Common myeloid progenitor, CD34-positive (primary cell): Measurements from ENCODE around the gene SLC2A9.

ENCODE experiments used
- CTCF ChIA-PET: fragments of 350-600 bp; sonication (Branson Sonifier 250); formaldehyde crosslinking; loops from one replicate; lab custom pipeline; 2021; ENCODE audit warnings: antibody characterized with exemption; lab: Charles Lee
- POLR2A ChIA-PET: fragments of 350-600 bp; sonication (Branson Sonifier 250); formaldehyde crosslinking; loops from one replicate; lab custom pipeline; 2021; ENCODE audit warnings: antibody characterized with exemption; lab: Charles Lee
- DNase-seq, 3 donors: peaks; one replicate each; pipeline versions ENCODE4 v3.0.0 to v3.0.0-alpha.2; 2013
- H3K27ac ChIP-seq, 2 experiments: 1 replicate in 1 of 2; 2 replicates in 1 of 2; pipeline ENCODE4 v1.7.0; 2013; ENCODE audit warnings: inconsistent platforms in 2 of 2, low read length in 2 of 2, mild to moderate bottlenecking in 2 of 2, low read depth in 1 of 2, moderate library complexity in 1 of 2; ENCODE audit not compliant: severe bottlenecking in 2 of 2, insufficient read depth in 1 of 2, poor library complexity in 1 of 2
- H3K27me3 ChIP-seq, 5 experiments: replicated peaks in 2 of 5; 1 replicate in 3 of 5; 2 replicates in 2 of 5; pipeline versions ENCODE4 v1.6.1 to v1.7.0; 2013; ENCODE audit warnings: low read length in 4 of 5, mild to moderate bottlenecking in 2 of 5, moderate library complexity in 2 of 5, inconsistent platforms in 1 of 5; ENCODE audit not compliant: insufficient read depth in 5 of 5, control insufficient read depth in 4 of 5
- H3K36me3 ChIP-seq, 4 experiments: 1 replicate in 2 of 4; 2 replicates in 2 of 4; pipeline versions ENCODE4 v1.6.1 to v1.7.0; 2013; ENCODE audit warnings: low read length in 3 of 4, control low read depth in 1 of 4, mild to moderate bottlenecking in 1 of 4; ENCODE audit not compliant: control insufficient read depth in 4 of 4, insufficient read depth in 4 of 4
- H3K4me1 ChIP-seq, 4 experiments: 1 replicate in 3 of 4; 2 replicates in 1 of 4; pipeline versions ENCODE4 v1.6.1 to v1.7.1; 2013; ENCODE audit warnings: low read length in 3 of 4, mild to moderate bottlenecking in 3 of 4, control low read depth in 1 of 4, inconsistent platforms in 1 of 4, moderate library complexity in 1 of 4; ENCODE audit not compliant: control insufficient read depth in 4 of 4, insufficient read depth in 4 of 4; ENCODE audit errors: control extremely low read depth in 1 of 4
- H3K4me3 ChIP-seq, 7 experiments: 1 replicate in 4 of 7; 2 replicates in 3 of 7; pipeline versions ENCODE4 v1.5.1 to v1.7.0; 2013; ENCODE audit warnings: mild to moderate bottlenecking in 7 of 7, low read length in 6 of 7, moderate library complexity in 6 of 7, inconsistent platforms in 2 of 7, low read depth in 2 of 7, control low read depth in 1 of 7; ENCODE audit not compliant: insufficient read depth in 4 of 7, control insufficient read depth in 1 of 7; ENCODE audit errors: extremely low read depth in 1 of 7
- H3K9me3 ChIP-seq, 5 experiments: 1 replicate in 4 of 5; 2 replicates in 1 of 5; pipeline versions ENCODE4 v1.6.1 to v1.7.1; 2013; ENCODE audit warnings: low read length in 4 of 5, mild to moderate bottlenecking in 2 of 5, inconsistent platforms in 1 of 5, low read depth in 1 of 5, moderate library complexity in 1 of 5; ENCODE audit not compliant: control insufficient read depth in 4 of 5, insufficient read depth in 2 of 5; ENCODE audit errors: control extremely low read depth in 1 of 5
- WGBS: methylation state at CpG from one replicate; pipeline ENCODE4 v1.1.5; 2013; ENCODE audit not compliant: insufficient coverage; 5-methylcytosine and 5-hydroxymethylcytosine counted together

SLC2A9 gene

DNA sequence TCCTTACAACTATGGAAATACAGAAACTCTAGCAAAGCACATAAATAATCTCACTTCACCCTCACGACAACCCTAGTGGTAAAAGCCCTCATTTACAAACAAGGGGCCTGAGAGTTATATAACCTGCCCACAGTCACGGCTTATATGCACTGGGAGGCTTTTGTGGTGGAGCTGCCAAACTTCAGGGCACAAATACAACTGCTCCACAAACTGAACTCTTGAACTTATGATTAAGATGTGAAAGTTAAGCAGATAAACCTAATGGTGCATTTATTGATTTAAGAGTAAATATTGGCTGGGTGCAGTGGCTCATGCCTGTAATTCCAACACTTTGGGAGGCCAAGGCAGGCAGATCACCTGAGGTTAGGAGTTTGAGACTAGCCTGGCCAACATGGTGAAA lies 19.0 kb downstream of the SLC2A9 start:
- DNase-seq = no peak

DNA sequence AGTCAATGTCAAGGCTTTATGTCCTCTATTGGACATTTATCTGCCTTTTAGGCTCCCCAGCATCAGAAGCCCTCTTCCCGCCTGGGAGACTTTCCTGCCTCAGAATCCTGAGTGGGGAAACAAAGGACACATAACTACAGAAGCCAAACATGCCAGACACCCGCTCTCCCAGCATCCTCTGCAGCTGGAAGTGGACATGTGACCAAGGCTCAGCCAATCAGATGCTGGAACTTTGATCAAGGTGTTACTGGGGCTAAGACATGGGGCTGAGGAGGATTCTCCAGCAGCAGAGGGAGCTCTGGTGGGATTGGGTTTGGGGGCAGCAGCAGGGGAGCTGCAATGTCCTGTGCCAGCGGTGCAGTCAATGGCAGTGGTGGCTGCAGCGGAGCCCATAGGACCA lies 19.5 kb downstream of the SLC2A9 start:
- Histone ChIP-seq H3K4me1 (peaks cover 2 to 11% (median 7%) of the 10 kb centered on the region in 4 experiments), H3K36me3 (no peaks in the 10 kb centered on the region), H3K27ac (no peak overlapping the region), H3K27me3 (no peaks in the 10 kb centered on the region), H3K9me3 (no peaks in the 10 kb centered on the region), H3K4me3 (no peak overlapping the region)
- ChIA-PET POLR2A (no interaction called here), CTCF (no interaction called here)
- no peak for DNase-seq
- 100% methylated on average over 2 of the region's 4 CpGs for WGBS

More for the DNA sequence above, 19.0 kb downstream of the SLC2A9 start:
- POLR2A ChIA-PET = no interaction called here
- Histone ChIP-seq H3K36me3 (no peaks in the 10 kb centered on the region), H3K27me3 (no peaks in the 10 kb centered on the region), H3K27ac (no peak overlapping the region), H3K4me3 (no peak overlapping the region), H3K9me3 (no peaks in the 10 kb centered on the region), H3K4me1 (peaks cover 2 to 15% (median 8%) of the 10 kb centered on the region in 4 experiments)
- 80% methylated on average over 1 of the region's 2 CpGs for WGBS
- CTCF ChIA-PET = no interaction called here

DNA sequence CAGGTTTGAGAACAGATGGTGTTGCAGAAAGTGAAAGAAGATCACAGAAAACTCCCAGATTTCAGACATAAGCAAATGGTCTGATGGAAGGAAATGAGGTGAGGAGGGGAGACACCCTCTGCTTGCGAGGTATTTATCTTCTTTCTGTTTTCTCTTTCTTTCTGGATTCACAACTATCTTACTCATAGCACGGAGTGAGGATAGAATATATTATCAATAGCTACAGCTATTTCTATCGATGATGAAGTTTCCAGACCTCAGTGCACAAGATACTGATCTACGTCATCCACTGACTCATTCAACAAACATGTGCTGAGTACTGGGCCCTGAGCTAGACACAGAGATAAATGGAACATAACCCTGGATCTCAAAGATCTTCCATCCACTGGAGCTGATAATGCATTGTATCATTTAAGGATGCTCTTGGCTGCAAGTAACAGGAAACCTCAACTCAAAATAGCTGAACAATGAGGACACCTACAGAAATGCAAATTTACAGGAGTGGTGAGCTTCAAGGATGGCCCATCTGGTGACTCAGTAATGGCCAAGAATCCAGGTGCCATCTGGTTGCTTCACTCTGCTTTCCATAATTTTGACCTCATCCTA lies 21.2 kb downstream of the SLC2A9 start:
- no peak for DNase-seq
- 67% methylated on average over 2 of the region's 4 CpGs for WGBS
- ChIA-PET POLR2A (no interaction called here), CTCF (interaction anchor here (1.1 kb wide), 1 partner anchor 14 kb away, joined by 6 read pairs; no protein-coding TSS in a partner anchor)
- no peaks in the 10 kb centered on the region for H3K27me3 ChIP-seq
- H3K4me3 ChIP-seq = no peak overlapping the region
- H3K4me1 ChIP-seq = no peaks in the 10 kb centered on the region
- H3K27ac ChIP-seq = no peak overlapping the region
- no peaks in the 10 kb centered on the region for H3K36me3 ChIP-seq
- H3K9me3 ChIP-seq = no peaks in the 10 kb centered on the region

DNA sequence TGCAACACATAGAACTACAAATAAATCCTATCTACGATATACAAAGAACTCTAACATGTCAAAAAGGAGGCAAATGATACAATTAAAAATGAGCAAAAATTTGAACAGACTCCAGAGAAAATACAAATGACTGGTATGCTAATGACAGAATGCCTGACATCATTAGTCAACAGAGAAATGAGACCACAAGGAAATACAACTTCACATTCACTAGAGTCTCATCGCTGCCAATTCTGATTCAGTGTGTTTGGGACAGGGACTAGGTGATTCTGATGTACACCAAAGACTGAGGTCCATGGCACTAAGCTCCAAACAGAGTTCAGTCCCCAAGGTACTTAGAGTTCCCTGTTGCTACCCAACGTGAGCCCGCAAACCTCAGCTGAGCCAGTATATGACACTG lies 23.4 kb downstream of the SLC2A9 start:
- Histone ChIP-seq H3K9me3 (no peaks in the 10 kb centered on the region), H3K4me1 (no peaks in the 10 kb centered on the region), H3K36me3 (no peaks in the 10 kb centered on the region), H3K4me3 (no peak overlapping the region), H3K27ac (no peak overlapping the region), H3K27me3 (no peaks in the 10 kb centered on the region)
- 73% methylated on average over 3 of the region's 4 CpGs for WGBS
- CTCF ChIA-PET = interaction anchor here (1.7 kb wide), 1 partner anchor 16 kb away, joined by 5 read pairs; no protein-coding TSS in a partner anchor
- no peak for DNase-seq
- POLR2A ChIA-PET = no interaction called here

DNA sequence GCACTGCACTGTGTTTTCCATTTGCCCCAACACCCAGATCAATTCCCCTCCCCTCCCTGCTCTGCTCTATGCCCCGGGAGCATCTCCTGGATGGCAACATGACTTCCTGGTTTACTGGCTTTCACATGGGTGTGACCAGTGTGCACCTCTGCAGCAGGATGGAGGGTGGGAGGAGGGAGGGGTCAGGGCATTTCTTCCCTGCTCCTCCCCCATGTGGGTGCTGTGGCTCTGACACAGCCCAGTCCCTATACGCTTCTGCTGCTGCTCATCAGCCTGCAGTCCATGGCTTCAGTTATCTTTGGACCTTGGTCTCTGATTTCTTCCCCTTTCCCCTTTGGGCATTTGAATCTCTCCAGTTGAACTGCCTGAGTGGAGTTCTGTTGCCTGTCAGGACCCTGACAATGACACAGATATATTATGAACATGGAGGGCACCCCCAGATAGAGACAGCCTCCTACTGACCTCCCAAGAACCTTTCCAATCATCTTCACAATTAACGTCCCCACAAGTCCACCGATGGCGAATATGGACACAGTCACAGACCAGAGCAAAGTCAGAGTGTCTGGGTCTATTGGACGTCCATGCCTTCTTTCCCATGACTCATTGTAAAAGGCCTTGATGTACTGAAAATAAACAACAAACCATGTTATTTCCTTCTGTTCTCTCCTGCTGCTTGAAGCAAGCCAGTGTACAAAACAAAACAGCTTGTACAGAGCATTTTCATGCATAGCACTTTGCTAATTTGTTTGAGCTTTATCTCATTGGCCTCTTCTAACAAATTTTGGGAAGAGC lies 24.8 kb downstream of the SLC2A9 start:
- no peak overlapping the region for H3K27ac ChIP-seq
- H3K9me3 ChIP-seq = no peaks in the 10 kb centered on the region
- ChIA-PET POLR2A (no interaction called here), CTCF (interaction anchor here (1.7 kb wide), 1 partner anchor 18 kb away, joined by 5 read pairs; no protein-coding TSS in a partner anchor)
- no peaks in the 10 kb centered on the region for H3K4me1 ChIP-seq
- no peak overlapping the region for H3K4me3 ChIP-seq
- peaks cover 0 to 3% (median 0%) of the 10 kb centered on the region in 4 experiments for H3K36me3 ChIP-seq
- WGBS = 91% methylated on average over 5 of the region's 6 CpGs
- H3K27me3 ChIP-seq = no peaks in the 10 kb centered on the region
- DNase-seq = no peak

DNA sequence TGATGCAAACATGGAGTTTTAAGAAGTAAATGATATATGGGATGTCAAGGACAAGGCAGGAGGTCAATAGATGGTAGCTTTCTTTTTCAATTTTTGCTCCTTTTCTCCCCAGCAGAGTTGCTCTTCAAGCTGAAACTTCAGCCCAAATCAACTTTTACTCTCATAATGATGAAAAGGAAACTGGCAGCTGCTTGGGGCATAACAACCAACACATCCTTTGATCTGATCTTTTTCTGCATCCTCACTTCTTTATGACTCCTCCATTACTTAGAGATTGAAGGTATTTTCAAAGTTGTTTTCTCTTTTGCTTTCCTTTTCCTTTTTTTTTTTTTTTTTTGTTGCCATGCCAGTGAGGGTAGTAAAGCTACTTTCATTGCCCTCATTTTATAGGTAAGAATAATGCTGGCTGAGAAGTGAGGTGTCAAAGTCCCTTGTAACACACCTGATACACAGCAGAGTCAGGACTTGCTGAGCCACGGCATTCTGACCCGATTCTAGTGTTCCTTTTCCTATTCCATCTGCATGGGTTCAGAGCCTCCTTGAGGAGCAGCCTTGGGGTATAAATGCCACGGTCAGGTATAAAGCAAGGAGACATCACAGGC lies 26.9 kb downstream of the SLC2A9 start:
- Histone ChIP-seq H3K27ac (no peak overlapping the region), H3K27me3 (no peaks in the 10 kb centered on the region), H3K4me3 (no peak overlapping the region), H3K4me1 (no peaks in the 10 kb centered on the region), H3K36me3 (peaks cover 0 to 3% (median 0%) of the 10 kb centered on the region in 4 experiments), H3K9me3 (no peaks in the 10 kb centered on the region)
- CTCF ChIA-PET = no interaction called here
- 83% methylated on average over 1 of the region's 3 CpGs for WGBS
- no peak for DNase-seq
- POLR2A ChIA-PET = no interaction called here
